ENCODE results near the gene FGD2.
A peak's percentile ranks its signal among the peaks of the same experiment; 100 is the strongest.

DNA sequence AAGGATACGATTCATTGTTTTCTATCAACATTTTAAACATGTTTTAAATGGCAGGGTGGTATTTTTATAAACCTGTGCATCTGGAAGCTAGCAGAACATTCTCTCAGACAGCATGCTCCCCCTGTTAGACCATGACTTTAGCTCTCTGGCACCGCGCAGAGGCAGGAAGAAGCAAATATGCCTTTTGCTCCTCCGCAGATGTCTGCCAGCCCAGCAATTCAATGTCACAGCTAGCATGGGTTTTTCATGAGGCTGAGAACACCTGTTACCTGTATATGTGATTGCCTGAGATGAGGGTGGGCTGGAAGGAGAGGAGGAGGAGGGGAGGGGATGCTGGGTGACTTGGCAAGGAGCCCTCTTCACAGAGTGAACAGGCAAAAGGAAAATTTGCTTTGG, 26.1 kb upstream of the FGD2 start:
- no peak for TF ChIP-seq POLR2A (IDR thresholded peaks at IDR 0.05)
- TF ChIP-seq, protein P1, sequence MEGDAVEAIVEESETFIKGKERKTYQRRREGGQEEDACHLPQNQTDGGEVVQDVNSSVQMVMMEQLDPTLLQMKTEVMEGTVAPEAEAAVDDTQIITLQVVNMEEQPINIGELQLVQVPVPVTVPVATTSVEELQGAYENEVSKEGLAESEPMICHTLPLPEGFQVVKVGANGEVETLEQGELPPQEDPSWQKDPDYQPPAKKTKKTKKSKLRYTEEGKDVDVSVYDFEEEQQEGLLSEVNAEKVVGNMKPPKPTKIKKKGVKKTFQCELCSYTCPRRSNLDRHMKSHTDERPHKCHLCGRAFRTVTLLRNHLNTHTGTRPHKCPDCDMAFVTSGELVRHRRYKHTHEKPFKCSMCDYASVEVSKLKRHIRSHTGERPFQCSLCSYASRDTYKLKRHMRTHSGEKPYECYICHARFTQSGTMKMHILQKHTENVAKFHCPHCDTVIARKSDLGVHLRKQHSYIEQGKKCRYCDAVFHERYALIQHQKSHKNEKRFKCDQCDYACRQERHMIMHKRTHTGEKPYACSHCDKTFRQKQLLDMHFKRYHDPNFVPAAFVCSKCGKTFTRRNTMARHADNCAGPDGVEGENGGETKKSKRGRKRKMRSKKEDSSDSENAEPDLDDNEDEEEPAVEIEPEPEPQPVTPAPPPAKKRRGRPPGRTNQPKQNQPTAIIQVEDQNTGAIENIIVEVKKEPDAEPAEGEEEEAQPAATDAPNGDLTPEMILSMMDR (IDR thresholded peaks at IDR 0.05 in 4 of 5, conservative IDR thresholded peaks at IDR 0.05 in 1 of 5): peak in 4 of 5 experiments; percentile 41 to 56 (median 48)

Measured in gastrocnemius medialis (tissue), 4 donors.